H9 (cell line): ENCODE results near the gene CFAP99. TPM values are rescaled to one million over a fixed set of nuclear protein-coding genes. Genes with fewer than 3 reads are reported as not detected.

Experiments used
- DNase-seq: peaks from one replicate; pipeline ENCODE4 v3.0.0-alpha.2; 2017
- H2AFZ ChIP-seq: one replicate; pipeline ENCODE4 v1.6.1; 2013; ENCODE audit warnings: mild to moderate bottlenecking, low read length, control low read depth, moderate library complexity
- H2AK5ac ChIP-seq: 2 replicates; pipeline ENCODE4 v1.6.1; 2013; ENCODE audit warnings: low read length, control low read depth, mixed read lengths; ENCODE audit not compliant: insufficient read length
- H2BK120ac ChIP-seq: one replicate; pipeline ENCODE4 v1.6.1; 2013; ENCODE audit warnings: low read depth, mild to moderate bottlenecking, low read length, control low read depth, inconsistent platforms; ENCODE audit not compliant: poor library complexity, severe bottlenecking
- H2BK12ac ChIP-seq: 2 replicates; pipeline ENCODE4 v1.6.1; 2013; ENCODE audit warnings: low read length, control low read depth, mixed read lengths, low read depth; ENCODE audit not compliant: insufficient read length
- H2BK15ac ChIP-seq: 2 replicates; pipeline ENCODE4 v1.6.1; 2013; ENCODE audit warnings: low read depth, low read length, control low read depth
- H2BK20ac ChIP-seq: one replicate; pipeline ENCODE4 v1.6.1; 2013; ENCODE audit warnings: low read depth, mild to moderate bottlenecking, low read length, control low read depth, inconsistent platforms; ENCODE audit not compliant: poor library complexity, severe bottlenecking
- H2BK5ac ChIP-seq: 2 replicates; pipeline ENCODE4 v1.6.1; 2013; ENCODE audit warnings: low read length, control low read depth, mixed read lengths; ENCODE audit not compliant: insufficient read length
- H3K14ac ChIP-seq: 2 replicates; pipeline ENCODE4 v1.6.1; 2013; ENCODE audit warnings: low read length, control low read depth; ENCODE audit not compliant: insufficient read depth
- H3K18ac ChIP-seq: 2 replicates; pipeline ENCODE4 v1.6.1; 2013; ENCODE audit warnings: low read depth, mild to moderate bottlenecking, mixed read lengths, low read length, control low read depth; ENCODE audit not compliant: insufficient read length
- H3K23ac ChIP-seq: 2 replicates; pipeline ENCODE4 v1.6.1; 2013; ENCODE audit warnings: low read length, control low read depth, mixed read lengths, low read depth; ENCODE audit not compliant: insufficient read length
- H3K23me2 ChIP-seq: 2 replicates; pipeline ENCODE4 v1.6.1; 2013; ENCODE audit warnings: low read depth, mild to moderate bottlenecking, mixed read lengths, low read length, control low read depth; ENCODE audit not compliant: insufficient read length, poor library complexity, severe bottlenecking
- H3K27ac ChIP-seq: 2 replicates; pipeline ENCODE4 v1.5.1; 2013; ENCODE audit warnings: low read length, control low read depth, mixed read lengths, low read depth; ENCODE audit not compliant: insufficient read length
- H3K27me3 ChIP-seq: 2 replicates; pipeline ENCODE4 v1.6.1; 2013; ENCODE audit warnings: low read length, control low read depth, inconsistent platforms; ENCODE audit not compliant: insufficient read depth
- H3K4ac ChIP-seq: 2 replicates; pipeline ENCODE4 v1.6.1; 2013; ENCODE audit warnings: low read depth, mild to moderate bottlenecking, control low read depth, inconsistent platforms, low read length, moderate library complexity
- H3K4me1 ChIP-seq: 2 replicates; pipeline ENCODE4 v1.6.1; 2013; ENCODE audit warnings: low read length, control low read depth, inconsistent platforms; ENCODE audit not compliant: insufficient read depth
- H3K4me2 ChIP-seq: 2 replicates; pipeline ENCODE4 v1.6.1; 2013; ENCODE audit warnings: low read length, control low read depth, mixed read lengths; ENCODE audit not compliant: insufficient read length, insufficient read depth
- H3K56ac ChIP-seq: 2 replicates; pipeline ENCODE4 v1.6.1; 2013; ENCODE audit warnings: low read depth, mild to moderate bottlenecking, mixed read lengths, low read length, control low read depth; ENCODE audit not compliant: insufficient read length
- H3K79me1 ChIP-seq: 2 replicates; pipeline ENCODE4 v1.6.1; 2013; ENCODE audit warnings: low read depth, mild to moderate bottlenecking, moderate library complexity, low read length, control low read depth, inconsistent platforms; ENCODE audit not compliant: insufficient read depth, poor library complexity, severe bottlenecking
- H3K79me2 ChIP-seq: 2 replicates; pipeline ENCODE4 v1.6.1; 2013; ENCODE audit warnings: low read length, control low read depth, inconsistent platforms; ENCODE audit not compliant: insufficient read depth
- H3K9ac ChIP-seq: 2 replicates; pipeline ENCODE4 v1.6.1; 2013; ENCODE audit warnings: low read length, control low read depth, mixed read lengths; ENCODE audit not compliant: insufficient read length; ENCODE audit errors: extremely low read depth
- H3K9me3 ChIP-seq: one replicate; pipeline ENCODE4 v1.6.1; 2013; ENCODE audit warnings: low read depth, low read length, inconsistent platforms; ENCODE audit not compliant: control insufficient read depth
- H3T11ph ChIP-seq: one replicate; pipeline ENCODE4 v1.6.1; 2013; ENCODE audit warnings: mild to moderate bottlenecking, low read length, control low read depth, inconsistent platforms
- H4K20me1 ChIP-seq: one replicate; pipeline ENCODE4 v1.6.1; 2013; ENCODE audit not compliant: control insufficient read depth, insufficient read length, insufficient read depth
- H4K5ac ChIP-seq: 2 replicates; pipeline ENCODE4 v1.6.1; 2013; ENCODE audit warnings: low read depth, mild to moderate bottlenecking, mixed read lengths, low read length, control low read depth; ENCODE audit not compliant: insufficient read length
- H4K8ac ChIP-seq: replicated peaks from 2 replicates; pipeline ENCODE4 v1.6.1; 2013; ENCODE audit warnings: low read length, control low read depth, mixed read lengths, low read depth; ENCODE audit not compliant: insufficient read length
- H4K91ac ChIP-seq: 2 replicates; pipeline ENCODE4 v1.6.1; 2013; ENCODE audit warnings: low read depth, mild to moderate bottlenecking, moderate library complexity, mixed read lengths, low read length, control low read depth; ENCODE audit not compliant: insufficient read length
- H3K27ac Mint-ChIP-seq, 3 experiments: 2 replicates in 2 of 3; 3 replicates in 1 of 3; pipeline ENCODE4 v1.8.0; 2020 to 2021; ENCODE audit warnings: mixed read lengths in 3 of 3, mild to moderate bottlenecking in 1 of 3, moderate library complexity in 1 of 3
- H3K27me3 Mint-ChIP-seq: 2 replicates; pipeline ENCODE4 v1.8.0; 2021; ENCODE audit warnings: low read depth, mild to moderate bottlenecking, moderate library complexity, mixed read lengths
- H3K36me3 Mint-ChIP-seq, 3 experiments: 2 replicates in 2 of 3; 3 replicates in 1 of 3; pipeline ENCODE4 v1.8.0; 2020 to 2021; ENCODE audit warnings: low read depth in 3 of 3, mixed read lengths in 3 of 3; ENCODE audit not compliant: insufficient read depth in 1 of 3
- H3K4me1 Mint-ChIP-seq, 2 experiments: 2 replicates each; pipeline ENCODE4 v1.8.0; 2020; ENCODE audit warnings: mixed read lengths in 2 of 2
- H3K4me3 Mint-ChIP-seq, 2 experiments: 2 replicates in 1 of 2; 3 replicates in 1 of 2; pipeline ENCODE4 v1.8.0; 2020 to 2021; ENCODE audit warnings: mild to moderate bottlenecking in 2 of 2, mixed read lengths in 2 of 2, moderate library complexity in 1 of 2
- H3K9me3 Mint-ChIP-seq, 2 experiments: 2 replicates in 1 of 2; 3 replicates in 1 of 2; pipeline ENCODE4 v1.8.0; 2020; ENCODE audit warnings: mild to moderate bottlenecking in 2 of 2, mixed read lengths in 2 of 2, moderate library complexity in 1 of 2
- WGBS: extraction: QIAGEN DNeasy Blood & Tissue Kit; methylation state at CpG from one replicate; pipeline ENCODE4 v1.1.7; 2013; ENCODE audit warnings: missing lambda C conversion rate, low lambda C conversion rate, mixed read lengths; ENCODE audit not compliant: insufficient read length; ENCODE audit errors: extremely low coverage; 5-methylcytosine and 5-hydroxymethylcytosine counted together
- total RNA-seq: library from RNA; stranded (reverse); gene quantifications from 2 replicates; pipeline ENCODE4 v1.2.1, GENCODE V29; 2021
- TF ChIP-seq, protein P1 (sequence below): fragments of 200-600 bp; sonication (generic); conservative IDR thresholded peaks from 3 replicates; pipeline ENCODE4 v1.8.0; 2021; ENCODE audit warnings: antibody characterized with exemption, mild to moderate bottlenecking

CFAP99 gene
- total RNA-seq, 1 experiment from 2014 or later: 0.35 TPM

- Histone ChIP-seq H2BK20ac (no peak overlapping the region), H4K8ac (no peak overlapping the region), H2AFZ (no peak overlapping the region), H3K4me1 (peaks cover 6% of the 10 kb centered on the region; the same call in 1 of the 2 replicates), H3K9me3 (no peaks in the 10 kb centered on the region), H2BK15ac (no peak overlapping the region), H3K27ac (no peak overlapping the region), H3K4ac (no peak overlapping the region), H4K20me1 (peaks cover 3% of the 10 kb centered on the region), H3K23ac (no peak overlapping the region), H4K91ac (no peak overlapping the region), H2BK5ac (no peak overlapping the region), H2AK5ac (no peak overlapping the region), H3K79me2 (no peaks in the 10 kb centered on the region), H3K56ac (no peak overlapping the region), H4K5ac (no peak overlapping the region), H3K4me2 (no peak overlapping the region), H2BK12ac (no peak overlapping the region), H3T11ph (no peak overlapping the region), H3K9ac (no peak overlapping the region), H3K14ac (no peak overlapping the region; the same call in 1 of the 2 replicates), H3K18ac (no peak overlapping the region), H2BK120ac (no peak overlapping the region), H3K79me1 (no peaks in the 10 kb centered on the region), H3K23me2 (peaks cover 13% of the 10 kb centered on the region), H3K27me3 (no peaks in the 10 kb centered on the region)
- TF ChIP-seq, protein P1, sequence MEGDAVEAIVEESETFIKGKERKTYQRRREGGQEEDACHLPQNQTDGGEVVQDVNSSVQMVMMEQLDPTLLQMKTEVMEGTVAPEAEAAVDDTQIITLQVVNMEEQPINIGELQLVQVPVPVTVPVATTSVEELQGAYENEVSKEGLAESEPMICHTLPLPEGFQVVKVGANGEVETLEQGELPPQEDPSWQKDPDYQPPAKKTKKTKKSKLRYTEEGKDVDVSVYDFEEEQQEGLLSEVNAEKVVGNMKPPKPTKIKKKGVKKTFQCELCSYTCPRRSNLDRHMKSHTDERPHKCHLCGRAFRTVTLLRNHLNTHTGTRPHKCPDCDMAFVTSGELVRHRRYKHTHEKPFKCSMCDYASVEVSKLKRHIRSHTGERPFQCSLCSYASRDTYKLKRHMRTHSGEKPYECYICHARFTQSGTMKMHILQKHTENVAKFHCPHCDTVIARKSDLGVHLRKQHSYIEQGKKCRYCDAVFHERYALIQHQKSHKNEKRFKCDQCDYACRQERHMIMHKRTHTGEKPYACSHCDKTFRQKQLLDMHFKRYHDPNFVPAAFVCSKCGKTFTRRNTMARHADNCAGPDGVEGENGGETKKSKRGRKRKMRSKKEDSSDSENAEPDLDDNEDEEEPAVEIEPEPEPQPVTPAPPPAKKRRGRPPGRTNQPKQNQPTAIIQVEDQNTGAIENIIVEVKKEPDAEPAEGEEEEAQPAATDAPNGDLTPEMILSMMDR: no peak
- Mint-ChIP-seq H3K27me3 (peaks cover 15% of the 10 kb centered on the region), H3K4me1 (peaks cover 34 to 43% of the 10 kb centered on the region in 2 experiments), H3K4me3 (no peak overlapping the region), H3K27ac (no peak overlapping the region; a peak in 1 of 7 replicates), H3K9me3 (no peaks in the 10 kb centered on the region), H3K36me3 (no peaks in the 10 kb centered on the region)
- WGBS: no CpG with 5 or more reads among the region's 14 CpGs
- DNase-seq: no peak
These were observed 9.4 kb upstream of the CFAP99 start for GRCh38 chr4:2409381-2409783.
